ENCODE data around the gene ANKHD1.

DNA sequence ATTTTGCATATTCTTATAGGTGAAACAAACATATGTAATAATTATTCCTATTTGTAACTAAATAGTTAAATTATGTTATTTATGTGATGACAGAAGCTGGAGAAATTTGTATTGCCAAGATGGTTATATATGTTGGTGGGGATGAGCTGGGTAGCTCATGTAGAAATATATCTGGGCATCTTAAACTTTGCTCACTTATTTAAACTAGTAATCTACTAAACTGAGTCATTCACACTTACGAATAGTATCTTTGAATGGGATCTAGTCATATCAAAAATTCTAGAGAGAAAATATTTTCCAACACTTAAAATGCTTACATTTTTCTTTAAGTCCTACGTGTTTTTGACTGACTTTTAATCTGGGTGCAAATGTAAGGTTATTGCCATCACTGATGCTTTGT is 101.2 kb downstream of the ANKHD1 start:
- no peak for TF ChIP-seq ETV6 (CRISPR knock-in tag; IDR thresholded peaks at IDR 0.05)
- no peak for TF ChIP-seq RELA (CRISPR knock-in tag; IDR thresholded peaks at IDR 0.05; ENCODE audit: borderline replicate concordance)
- TF ChIP-seq, protein P1, sequence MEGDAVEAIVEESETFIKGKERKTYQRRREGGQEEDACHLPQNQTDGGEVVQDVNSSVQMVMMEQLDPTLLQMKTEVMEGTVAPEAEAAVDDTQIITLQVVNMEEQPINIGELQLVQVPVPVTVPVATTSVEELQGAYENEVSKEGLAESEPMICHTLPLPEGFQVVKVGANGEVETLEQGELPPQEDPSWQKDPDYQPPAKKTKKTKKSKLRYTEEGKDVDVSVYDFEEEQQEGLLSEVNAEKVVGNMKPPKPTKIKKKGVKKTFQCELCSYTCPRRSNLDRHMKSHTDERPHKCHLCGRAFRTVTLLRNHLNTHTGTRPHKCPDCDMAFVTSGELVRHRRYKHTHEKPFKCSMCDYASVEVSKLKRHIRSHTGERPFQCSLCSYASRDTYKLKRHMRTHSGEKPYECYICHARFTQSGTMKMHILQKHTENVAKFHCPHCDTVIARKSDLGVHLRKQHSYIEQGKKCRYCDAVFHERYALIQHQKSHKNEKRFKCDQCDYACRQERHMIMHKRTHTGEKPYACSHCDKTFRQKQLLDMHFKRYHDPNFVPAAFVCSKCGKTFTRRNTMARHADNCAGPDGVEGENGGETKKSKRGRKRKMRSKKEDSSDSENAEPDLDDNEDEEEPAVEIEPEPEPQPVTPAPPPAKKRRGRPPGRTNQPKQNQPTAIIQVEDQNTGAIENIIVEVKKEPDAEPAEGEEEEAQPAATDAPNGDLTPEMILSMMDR (IDR thresholded peaks at IDR 0.05), result no peak
- TF ChIP-seq CREB1 (CRISPR knock-in tag; IDR thresholded peaks at IDR 0.05), result no peak
- no peak for TF ChIP-seq ESRRA (CRISPR knock-in tag; IDR thresholded peaks at IDR 0.05; ENCODE audit: borderline replicate concordance)
- no peak for TF ChIP-seq PREB (CRISPR knock-in tag; IDR thresholded peaks at IDR 0.05; ENCODE audit: borderline replicate concordance)
- TF ChIP-seq SMAD4 (CRISPR knock-in tag; IDR thresholded peaks at IDR 0.05), result no peak
- no peak for TF ChIP-seq NR2C2 (CRISPR knock-in tag; IDR thresholded peaks at IDR 0.05)
- TF ChIP-seq ATF6 (CRISPR knock-in tag; IDR thresholded peaks at IDR 0.05), result no peak
- TF ChIP-seq, protein P2, sequence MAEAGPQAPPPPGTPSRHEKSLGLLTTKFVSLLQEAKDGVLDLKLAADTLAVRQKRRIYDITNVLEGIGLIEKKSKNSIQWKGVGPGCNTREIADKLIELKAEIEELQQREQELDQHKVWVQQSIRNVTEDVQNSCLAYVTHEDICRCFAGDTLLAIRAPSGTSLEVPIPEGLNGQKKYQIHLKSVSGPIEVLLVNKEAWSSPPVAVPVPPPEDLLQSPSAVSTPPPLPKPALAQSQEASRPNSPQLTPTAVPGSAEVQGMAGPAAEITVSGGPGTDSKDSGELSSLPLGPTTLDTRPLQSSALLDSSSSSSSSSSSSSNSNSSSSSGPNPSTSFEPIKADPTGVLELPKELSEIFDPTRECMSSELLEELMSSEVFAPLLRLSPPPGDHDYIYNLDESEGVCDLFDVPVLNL (CRISPR knock-in tag; IDR thresholded peaks at IDR 0.05; ENCODE audit: borderline replicate concordance, low read depth), result no peak
- no peak for TF ChIP-seq ZNF232 (CRISPR knock-in tag; IDR thresholded peaks at IDR 0.05)
- no peak for TF ChIP-seq ZNF281 (CRISPR knock-in tag; IDR thresholded peaks at IDR 0.05)
- TF ChIP-seq E2F1 (CRISPR knock-in tag; IDR thresholded peaks at IDR 0.05), result no peak
- TF ChIP-seq SP1 (CRISPR knock-in tag; conservative IDR thresholded peaks at IDR 0.05), result no peak
